Measurements from ENCODE around the gene SBNO2. TPM values are rescaled to one million over a fixed set of nuclear protein-coding genes. Genes with fewer than 3 reads are reported as not detected.

The SBNO2 gene
- total and polyA plus RNA-seq, 7 experiments from 2014 or later = 1.7 to 137 (median 93.5) TPM

DNA sequence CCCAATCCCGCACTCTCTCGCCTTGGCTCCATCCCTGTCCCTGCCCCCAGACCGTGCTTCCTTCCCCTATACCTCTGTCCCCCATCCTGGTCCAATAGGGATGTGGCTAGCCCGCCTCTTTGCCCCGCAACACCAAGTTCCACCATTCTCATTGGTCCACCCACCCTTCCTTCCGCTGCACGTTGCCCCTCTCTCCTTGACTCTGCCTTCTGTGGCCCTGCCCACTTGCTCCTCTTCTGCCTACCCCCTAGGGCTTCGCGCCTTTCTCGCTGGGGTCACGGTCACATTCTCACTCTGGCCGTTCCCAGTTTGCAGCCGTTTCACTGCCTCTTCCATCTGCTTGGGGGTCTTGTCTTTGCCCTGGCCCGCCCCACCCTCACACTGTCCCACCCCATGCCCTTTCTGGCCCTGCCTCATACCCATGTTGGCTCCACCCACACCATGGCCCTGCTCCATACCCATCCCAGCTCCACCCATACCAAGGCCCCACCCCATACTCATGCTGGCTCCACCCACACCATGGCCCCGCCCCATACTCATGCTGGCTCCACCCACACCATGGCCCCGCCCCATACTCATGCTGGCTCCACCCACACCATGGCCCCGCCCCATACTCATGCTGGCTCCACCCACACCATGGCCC is 111.6 kb downstream of the SBNO2 start:
- ChIA-PET CTCF (interaction anchor here (0.7 kb wide), 1 partner anchor 32 kb away, joined by 4 read pairs; no protein-coding TSS in a partner anchor), POLR2A (interaction anchor here (1.0 to 37.6 kb wide), 4 partner anchors 23 to 130 kb away, joined by 3 to 2022 read pairs (median 155); partner anchors contain the start of genes ABCA7, CNN2, GPX4 and POLR2E)
- intact Hi-C loops (cut with micrococcal nuclease) = loop anchor here in 1 of 2 donors (2.0 kb wide), 1 partner anchor 190 kb away; no protein-coding TSS in a partner anchor
- H3K9me3 ChIP-seq (ENCODE audit: control insufficient read depth in 2 of 3, low read length in 3 of 3) = peaks cover 0 to 9% (median 0%) of the 10 kb centered on the region in 3 experiments
- peaks cover 0 to 22% (median 0%) of the 10 kb centered on the region in 3 experiments for H3K36me3 ChIP-seq (ENCODE audit: control insufficient read depth in 2 of 3, insufficient read depth in 3 of 3, low read length in 3 of 3)
- ATAC-seq = peak; percentile 1
- peak overlapping the region in 1 of 9 donors; percentile 80 for H3K27ac Mint-ChIP-seq
- peak in 2 of 9 donors; percentile 11 to 54 for DNase-seq
- peaks cover 34 to 43% of the 10 kb centered on the region in 2 donors for H3K4me1 ChIP-seq (ENCODE audit: control insufficient read depth in 2 of 2, insufficient read depth in 2 of 2, low read length in 2 of 2)
- peaks cover 19 to 37% (median 33%) of the 10 kb centered on the region in 7 donors for H3K4me1 Mint-ChIP-seq
- peaks cover 0 to 13% (median under 1%) of the 10 kb centered on the region in 11 donors for H3K9me3 Mint-ChIP-seq
- H3K4me3 ChIP-seq (ENCODE audit: low read length) = no peak overlapping the region
- no peak overlapping the region for H3K4me3 Mint-ChIP-seq
- peak overlapping the region; percentile 10 for H3K27ac ChIP-seq (ENCODE audit: low read depth, low read length)
- no peaks in the 10 kb centered on the region for H3K27me3 ChIP-seq (ENCODE audit: control insufficient read depth in 2 of 2, insufficient read depth in 2 of 2, low read length in 2 of 2)
- peaks cover 0 to 20% (median 11%) of the 10 kb centered on the region in 5 donors for H3K36me3 Mint-ChIP-seq
- H3K27me3 Mint-ChIP-seq = no peaks in the 10 kb centered on the region

DNA sequence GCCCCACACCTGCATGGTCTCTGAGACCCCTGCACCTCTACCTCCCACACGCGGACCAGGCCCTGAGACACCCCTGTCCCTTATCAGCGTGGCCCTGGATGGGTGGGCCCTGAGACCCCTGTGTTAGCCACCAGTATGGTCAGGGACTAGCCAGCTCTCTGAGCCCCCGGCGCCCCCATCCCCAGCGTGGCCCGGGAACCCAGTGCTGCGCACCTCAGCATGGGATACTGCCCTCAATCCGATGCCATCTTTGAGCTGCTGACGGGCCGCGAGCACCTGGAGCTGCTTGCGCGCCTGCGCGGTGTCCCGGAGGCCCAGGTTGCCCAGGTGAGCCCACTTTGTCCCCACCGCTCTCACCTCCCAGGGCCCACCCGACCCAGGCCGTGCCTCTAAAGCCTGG is 112.1 kb downstream of the SBNO2 start:
- intact Hi-C loops (cut with micrococcal nuclease) = loop anchor here in 1 of 2 donors (2.0 kb wide), 1 partner anchor 189 kb away; no protein-coding TSS in a partner anchor
- Mint-ChIP-seq H3K27me3 (no peaks in the 10 kb centered on the region), H3K27ac (no peak overlapping the region), H3K36me3 (peaks cover 0 to 25% (median 15%) of the 10 kb centered on the region in 5 donors), H3K9me3 (peaks cover 0 to 18% (median 4%) of the 10 kb centered on the region in 11 donors), H3K4me3 (no peak overlapping the region), H3K4me1 (peaks cover 24 to 42% (median 38%) of the 10 kb centered on the region in 7 donors)
- Histone ChIP-seq H3K27me3 (ENCODE audit: control insufficient read depth in 2 of 2, insufficient read depth in 2 of 2, low read length in 2 of 2) (no peaks in the 10 kb centered on the region), H3K4me3 (ENCODE audit: low read length) (no peak overlapping the region), H3K27ac (ENCODE audit: low read depth, low read length) (no peak overlapping the region), H3K36me3 (ENCODE audit: control insufficient read depth in 2 of 3, insufficient read depth in 3 of 3, low read length in 3 of 3) (peaks cover 0 to 26% (median 0%) of the 10 kb centered on the region in 3 experiments), H3K9me3 (ENCODE audit: control insufficient read depth in 2 of 3, low read length in 3 of 3) (peaks cover 0 to 14% (median 0%) of the 10 kb centered on the region in 3 experiments), H3K4me1 (ENCODE audit: control insufficient read depth in 2 of 2, insufficient read depth in 2 of 2, low read length in 2 of 2) (peaks cover 40 to 47% of the 10 kb centered on the region in 2 donors)
- ChIA-PET CTCF (no interaction called here), POLR2A (interaction anchor here (1.0 to 37.6 kb wide), 5 partner anchors 23 to 130 kb away, joined by 3 to 2022 read pairs (median 136); partner anchors contain the start of genes ABCA7, CNN2, GPX4 and POLR2E)
- DNase-seq = peak in 1 of 9 donors; percentile 11
- ATAC-seq = no peak

DNA sequence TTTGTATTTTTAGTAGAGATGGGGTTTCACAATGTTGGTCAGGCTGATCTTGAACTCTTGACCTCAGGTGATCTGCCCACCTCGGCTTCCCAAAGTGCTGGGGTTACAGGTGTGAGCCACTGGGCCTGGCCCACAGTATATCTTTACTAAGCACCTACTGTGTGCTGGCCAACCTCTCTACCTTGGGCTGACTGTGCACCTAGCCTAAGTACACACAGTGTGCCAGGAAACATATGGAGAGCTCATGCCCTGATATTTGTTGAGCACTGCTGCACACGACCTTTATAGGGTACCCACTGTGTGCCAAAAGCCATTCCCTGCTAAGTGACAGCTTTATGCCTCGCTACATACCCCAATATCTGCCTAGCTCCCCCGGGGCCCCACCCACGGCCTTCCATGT is 113.4 kb downstream of the SBNO2 start:
- Histone ChIP-seq H3K4me1 (ENCODE audit: control insufficient read depth in 2 of 2, insufficient read depth in 2 of 2, low read length in 2 of 2) (peaks cover 29 to 36% of the 10 kb centered on the region in 2 donors), H3K36me3 (ENCODE audit: control insufficient read depth in 2 of 3, insufficient read depth in 3 of 3, low read length in 3 of 3) (peaks cover 0 to 39% (median 0%) of the 10 kb centered on the region in 3 experiments), H3K27ac (ENCODE audit: low read depth, low read length) (no peak overlapping the region), H3K9me3 (ENCODE audit: control insufficient read depth in 2 of 3, low read length in 3 of 3) (peaks cover 0 to 23% (median 0%) of the 10 kb centered on the region in 3 experiments), H3K27me3 (ENCODE audit: control insufficient read depth in 2 of 2, insufficient read depth in 2 of 2, low read length in 2 of 2) (no peaks in the 10 kb centered on the region), H3K4me3 (ENCODE audit: low read length) (no peak overlapping the region)
- Mint-ChIP-seq H3K4me1 (peaks cover 26 to 43% (median 35%) of the 10 kb centered on the region in 7 donors), H3K27ac (no peak overlapping the region), H3K27me3 (no peaks in the 10 kb centered on the region), H3K9me3 (peaks cover 0 to 28% (median 8%) of the 10 kb centered on the region in 11 donors), H3K4me3 (no peak overlapping the region), H3K36me3 (peaks cover 5 to 38% (median 22%) of the 10 kb centered on the region in 5 donors)
- no peak for DNase-seq
- intact Hi-C loops (cut with micrococcal nuclease) = no loop called here
- POLR2A ChIA-PET = interaction anchor here (0.7 to 37.6 kb wide), 5 partner anchors 12 to 183 kb away, joined by 3 to 2022 read pairs (median 3); partner anchors contain the start of genes GPX4, POLR2E and RNU6-2
- ATAC-seq = no peak
- CTCF ChIA-PET = interaction anchor here (0.7 to 1.4 kb wide), 2 partner anchors 14 to 27 kb away, joined by 3 read pairs; no protein-coding TSS in a partner anchor

DNA sequence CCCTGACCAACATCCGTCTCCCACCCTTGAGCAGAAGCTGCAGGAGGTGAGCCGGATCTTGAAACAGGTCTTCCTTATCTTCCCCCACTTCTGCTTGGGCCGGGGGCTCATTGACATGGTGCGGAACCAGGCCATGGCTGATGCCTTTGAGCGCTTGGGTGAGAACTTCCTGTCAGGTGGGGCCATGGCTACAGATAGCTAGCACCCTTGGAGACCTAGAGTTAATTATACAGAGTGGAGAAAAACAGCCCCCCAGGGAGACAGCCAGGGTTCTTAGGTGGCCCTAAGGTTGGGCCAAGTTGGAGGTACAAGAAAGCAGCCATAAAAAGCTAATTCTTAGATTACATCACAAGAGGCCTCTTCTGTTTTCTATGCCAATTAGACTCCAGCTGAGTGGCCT is 116.0 kb downstream of the SBNO2 start:
- H3K27me3 Mint-ChIP-seq = no peaks in the 10 kb centered on the region
- peak overlapping the region in 7 of 10 donors; percentile 4 to 64 (median 44) for H3K4me3 Mint-ChIP-seq
- Histone ChIP-seq H3K27ac (ENCODE audit: low read depth, low read length) (no peak overlapping the region), H3K4me1 (ENCODE audit: control insufficient read depth in 2 of 2, insufficient read depth in 2 of 2, low read length in 2 of 2) (peaks cover 15 to 16% of the 10 kb centered on the region in 2 donors), H3K27me3 (ENCODE audit: control insufficient read depth in 2 of 2, insufficient read depth in 2 of 2, low read length in 2 of 2) (no peaks in the 10 kb centered on the region), H3K4me3 (ENCODE audit: low read length) (no peak overlapping the region), H3K36me3 (ENCODE audit: control insufficient read depth in 2 of 3, insufficient read depth in 3 of 3, low read length in 3 of 3) (peaks cover 0 to 64% (median 0%) of the 10 kb centered on the region in 3 experiments), H3K9me3 (ENCODE audit: control insufficient read depth in 2 of 3, low read length in 3 of 3) (peaks cover 0 to 23% (median 0%) of the 10 kb centered on the region in 3 experiments)
- DNase-seq (peak in 1 of 9 donors; percentile 14), ATAC-seq (no peak)
- H3K4me1 Mint-ChIP-seq = peaks cover 11 to 28% (median 21%) of the 10 kb centered on the region in 7 donors
- CTCF ChIA-PET = interaction anchor here (0.6 to 5.5 kb wide), 13 partner anchors 8 to 273 kb away, joined by 3 to 28 read pairs (median 3); partner anchors contain the start of gene ARHGAP45
- intact Hi-C loops (cut with micrococcal nuclease) = no loop called here
- H3K9me3 Mint-ChIP-seq = peaks cover 0 to 28% (median 8%) of the 10 kb centered on the region in 11 donors
- H3K36me3 Mint-ChIP-seq = peaks cover 5 to 45% (median 21%) of the 10 kb centered on the region in 5 donors
- H3K27ac Mint-ChIP-seq = peak overlapping the region; percentile 18 to 93 (median 75)
- POLR2A ChIA-PET = interaction anchor here (0.8 to 37.6 kb wide), 11 partner anchors 9 to 211 kb away, joined by 3 to 2022 read pairs (median 5); partner anchors contain the start of genes ABCA7, ARHGAP45, CIRBP and GPX4

Other genes with a start within 250 kb of the SBNO2 start
- gene ARID3A, start 248.2 kb downstream of the SBNO2 start, total RNA-seq = 10 to 100 TPM in 3 of 5 experiments, 1 to 10 TPM in 2; 7.1 to 33.1 (median 10.2) TPM
- under 1 TPM; 0.57 to 0.95 TPM for gene ARID3A, start 248.2 kb downstream of the SBNO2 start, polyA plus RNA-seq
- gene WDR18, start 189.9 kb downstream of the SBNO2 start, total RNA-seq = 10 to 100 TPM; 20.7 to 63.8 (median 48.5) TPM
- gene WDR18, start 189.9 kb downstream of the SBNO2 start, polyA plus RNA-seq = 10 to 100 TPM; 69.8 to 74.4 TPM
- under 1 TPM in 3 of 5 experiments, not detected in 2; 0.10 to 0.56 (median 0.19) TPM for gene GRIN3B, start 173.8 kb downstream of the SBNO2 start, total RNA-seq
- gene GRIN3B, start 173.8 kb downstream of the SBNO2 start, polyA plus RNA-seq = not detected
- gene TMEM259, start 153.1 kb downstream of the SBNO2 start, total RNA-seq = 100 to 1,000 TPM; 189 to 347 (median 311) TPM
- gene TMEM259, start 153.1 kb downstream of the SBNO2 start, polyA plus RNA-seq = 10 to 100 TPM; 40.7 to 86.1 TPM
- not detected for gene RNU6-2, start 152.7 kb downstream of the SBNO2 start, total RNA-seq
- gene RNU6-2, start 152.7 kb downstream of the SBNO2 start, polyA plus RNA-seq = not detected
- gene CNN2, start 147.7 kb downstream of the SBNO2 start, total RNA-seq = 100 to 1,000 TPM; 234 to 440 (median 240) TPM
- gene CNN2, start 147.7 kb downstream of the SBNO2 start, polyA plus RNA-seq = 100 to 1,000 TPM; 401 to 704 TPM
- 100 to 1,000 TPM in 4 of 5 experiments, 10 to 100 TPM in 1; 57.8 to 323 (median 155) TPM for gene ABCA7, start 134.2 kb downstream of the SBNO2 start, total RNA-seq
- gene ABCA7, start 134.2 kb downstream of the SBNO2 start, polyA plus RNA-seq = 10 to 100 TPM in 1 of 2 donors, 1 to 10 TPM in 1; 6.6 to 25.5 TPM
- gene ARHGAP45, start 107.1 kb downstream of the SBNO2 start, total RNA-seq = 1,000 to 10,000 TPM in 1 of 5 experiments, 100 to 1,000 TPM in 4; 467 to 1,030 (median 779) TPM
- 100 to 1,000 TPM; 305 to 880 TPM for gene ARHGAP45, start 107.1 kb downstream of the SBNO2 start, polyA plus RNA-seq
- 100 to 1,000 TPM in 1 of 5 experiments, 10 to 100 TPM in 4; 75.3 to 157 (median 82.1) TPM for gene POLR2E, start 78.9 kb downstream of the SBNO2 start, total RNA-seq
- 100 to 1,000 TPM; 136 to 179 TPM for gene POLR2E, start 78.9 kb downstream of the SBNO2 start, polyA plus RNA-seq
- 100 to 1,000 TPM; 122 to 235 (median 194) TPM for gene GPX4, start 70.3 kb downstream of the SBNO2 start, total RNA-seq
- 100 to 1,000 TPM; 417 to 522 TPM for gene GPX4, start 70.3 kb downstream of the SBNO2 start, polyA plus RNA-seq
- 10 to 100 TPM; 67.7 to 91.3 (median 71.6) TPM for gene STK11, start 31.5 kb upstream of the SBNO2 start, total RNA-seq
- 10 to 100 TPM; 13.9 to 28.9 TPM for gene STK11, start 31.5 kb upstream of the SBNO2 start, polyA plus RNA-seq
- under 1 TPM in 2 of 5 experiments, not detected in 3; 0.15 to 0.27 TPM for gene CBARP, start 63.7 kb upstream of the SBNO2 start, total RNA-seq
- not detected for gene CBARP, start 63.7 kb upstream of the SBNO2 start, polyA plus RNA-seq
- 100 to 1,000 TPM in 3 of 5 experiments, 10 to 100 TPM in 2; 90.6 to 178 (median 102) TPM for gene ATP5F1D, start 67.5 kb upstream of the SBNO2 start, total RNA-seq
- 100 to 1,000 TPM; 209 to 302 TPM for gene ATP5F1D, start 67.5 kb upstream of the SBNO2 start, polyA plus RNA-seq
- 100 to 1,000 TPM in 2 of 5 experiments, 10 to 100 TPM in 3; 22.6 to 310 (median 78.1) TPM for gene MIDN, start 74.3 kb upstream of the SBNO2 start, total RNA-seq
- 1 to 10 TPM; 1.4 to 3.6 TPM for gene MIDN, start 74.3 kb upstream of the SBNO2 start, polyA plus RNA-seq
- 100 to 1,000 TPM; 237 to 629 (median 524) TPM for gene CIRBP, start 95.1 kb upstream of the SBNO2 start, total RNA-seq
- gene CIRBP, start 95.1 kb upstream of the SBNO2 start, polyA plus RNA-seq = 100 to 1,000 TPM; 233 to 247 TPM
- gene FAM174C, start 101.3 kb upstream of the SBNO2 start, total RNA-seq = 10 to 100 TPM; 31.7 to 57.3 (median 47.7) TPM
- gene FAM174C, start 101.3 kb upstream of the SBNO2 start, polyA plus RNA-seq = 10 to 100 TPM; 75.0 to 78.8 TPM
- gene EFNA2, start 111.6 kb upstream of the SBNO2 start, total RNA-seq = not detected
- gene EFNA2, start 111.6 kb upstream of the SBNO2 start, polyA plus RNA-seq = not detected
- gene NDUFS7, start 209.6 kb upstream of the SBNO2 start, total RNA-seq = 100 to 1,000 TPM in 1 of 5 experiments, 10 to 100 TPM in 4; 48.4 to 101 (median 68.0) TPM
- gene NDUFS7, start 209.6 kb upstream of the SBNO2 start, polyA plus RNA-seq = 100 to 1,000 TPM; 182 to 232 TPM
- 10 to 100 TPM; 10.9 to 24.2 (median 17.5) TPM for gene GAMT, start 227.3 kb upstream of the SBNO2 start, total RNA-seq
- 10 to 100 TPM; 29.3 to 32.3 TPM for gene GAMT, start 227.3 kb upstream of the SBNO2 start, polyA plus RNA-seq
- gene DAZAP1, start 233.3 kb upstream of the SBNO2 start, total RNA-seq = 100 to 1,000 TPM; 129 to 227 (median 144) TPM
- 1 to 10 TPM; 5.0 to 5.7 TPM for gene DAZAP1, start 233.3 kb upstream of the SBNO2 start, polyA plus RNA-seq

Data from naive thymus-derived CD4-positive, alpha-beta T cell (primary cell).